WTC11 (cell line): ENCODE measurements around the gene CACNA1E.

Source experiments
- CREB1 ChIP-seq: sonication (generic); formaldehyde crosslinking; IDR thresholded peaks from 2 replicates; pipeline ENCODE4 v1.8.0; 2023; ENCODE audit warnings: mild to moderate bottlenecking, missing genetic modification reagents
- ESRRA ChIP-seq: sonication (generic); formaldehyde crosslinking; IDR thresholded peaks from 2 replicates; pipeline ENCODE4 v1.8.1; 2022; ENCODE audit warnings: mild to moderate bottlenecking, missing genetic modification reagents, borderline replicate concordance

- TF ChIP-seq ESRRA (CRISPR knock-in tag): no peak
- TF ChIP-seq CREB1 (CRISPR knock-in tag): no peak
Observed at GRCh38 chr1:181742426-181742825, 259.1 kb downstream of the CACNA1E start.
